H1 (cell line): ENCODE measurements around the gene SOHLH2. TPM values are rescaled to one million over a fixed set of nuclear protein-coding genes. Genes with fewer than 3 reads are reported as not detected.

Source experiments
- GABPA ChIP-seq: IDR thresholded peaks from 2 replicates; pipeline ENCODE4 v1.6.1; 2011; ENCODE audit warnings: mild to moderate bottlenecking, low read length, moderate library complexity, borderline replicate concordance; ENCODE audit not compliant: insufficient read depth
- KDM1A ChIP-seq: fragments of 200-600, 300-600 bp; sonication (generic); IDR thresholded peaks from 2 replicates; pipeline ENCODE4 v1.7.1; 2016; ENCODE audit warnings: mild to moderate bottlenecking, low read length, borderline replicate concordance
- RAD21 ChIP-seq, 2 experiments: IDR thresholded peaks in 1 of 2; conservative IDR thresholded peaks in 1 of 2; 2 replicates each; pipeline ENCODE4 v1.6.1; 2011; ENCODE audit warnings: low read depth in 2 of 2, low read length in 2 of 2, improper control_type of control experiment in 1 of 2, inconsistent platforms in 1 of 2, mild to moderate bottlenecking in 1 of 2, moderate library complexity in 1 of 2
- SIRT6 ChIP-seq: IDR thresholded peaks from one replicate; pipeline ENCODE4 v1.7.1; 2012; ENCODE audit warnings: low read length, inconsistent platforms
- SP1 ChIP-seq: IDR thresholded peaks from 2 replicates; pipeline ENCODE4 v1.6.1; 2011; ENCODE audit warnings: low read depth, low read length
- SP2 ChIP-seq: IDR thresholded peaks from 2 replicates; pipeline ENCODE4 v1.6.1; 2012; ENCODE audit warnings: mild to moderate bottlenecking, low read length, inconsistent platforms
- TAF1 ChIP-seq: IDR thresholded peaks from 2 replicates; pipeline ENCODE4 v1.6.1; 2011; ENCODE audit warnings: mild to moderate bottlenecking, low read depth, low read length
- TBP ChIP-seq: IDR thresholded peaks from 2 replicates; pipeline ENCODE4 v1.6.1; 2011; ENCODE audit warnings: low read depth, low read length, improper control_type of control experiment
- polyA plus RNA-seq, 7 experiments: library from polyadenylated mRNA; depleted of rRNA in 3 of 7; stranded (reverse) in 5 of 7; unstranded in 2 of 7; fragments of >200 nt in 5 of 7; fragments of 200-250 nt in 2 of 7; gene quantifications; 1 replicate in 5 of 7; 2 replicates in 1 of 7; 4 replicates in 1 of 7; pipeline versions ENCODE4 v1.2.1 to v1.2.3, GENCODE V29; 2011 to 2013; ENCODE audit warnings: missing spikeins in 2 of 7, mixed read lengths in 2 of 7
- total RNA-seq: library from RNA; stranded (reverse); fragmentation: NEBNext Ultra II Directional; extraction: Animal tissue kit (Norgen Biotek cat#: 25700); gene quantifications from 2 replicates; pipeline ENCODE4 v1.2.1, GENCODE V29; 2021
- TF ChIP-seq, protein P1 (sequence below): IDR thresholded peaks from 2 replicates; pipeline ENCODE4 v1.6.1; 2011; ENCODE audit warnings: low read length, improper control_type of control experiment

Gene SOHLH2
- total and polyA plus RNA-seq, 2 of the 8 experiments (the other 6 are each of a cell fraction or from before 2014, with no cell fraction given): 6.8 to 10.3 TPM

DNA sequence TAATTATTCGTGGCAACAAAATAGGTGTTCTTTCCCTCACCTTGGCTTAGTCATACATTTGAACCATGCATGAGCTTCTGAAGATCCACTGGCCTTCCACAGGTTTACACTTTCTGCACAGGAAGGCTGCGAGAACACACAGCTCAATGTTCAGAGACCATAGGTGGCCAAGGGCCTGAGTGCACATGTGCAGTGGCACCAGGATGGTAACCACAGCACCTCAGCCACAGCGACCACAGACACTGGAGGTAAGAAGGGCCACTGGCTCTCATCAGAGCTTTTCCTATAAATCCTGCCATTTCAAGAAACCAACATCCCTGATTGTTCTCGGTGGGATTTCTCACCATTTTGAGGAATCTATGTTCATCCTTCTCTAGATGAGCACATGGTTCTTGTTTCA lies 84.8 kb downstream of the SOHLH2 start (continued):
- TF ChIP-seq RAD21 (IDR thresholded peaks at IDR 0.05 in 1 of 2, conservative IDR thresholded peaks at IDR 0.05 in 1 of 2; ENCODE audit: low read depth in 2 of 2, low read length in 2 of 2): no peak
- no peak for TF ChIP-seq KDM1A
- TF ChIP-seq SIRT6: no peak
- no peak for TF ChIP-seq GABPA
- no peak for TF ChIP-seq SP2
- no peak for TF ChIP-seq SP1
- no peak for TF ChIP-seq TAF1
- no peak for TF ChIP-seq TBP
- TF ChIP-seq, protein P1, sequence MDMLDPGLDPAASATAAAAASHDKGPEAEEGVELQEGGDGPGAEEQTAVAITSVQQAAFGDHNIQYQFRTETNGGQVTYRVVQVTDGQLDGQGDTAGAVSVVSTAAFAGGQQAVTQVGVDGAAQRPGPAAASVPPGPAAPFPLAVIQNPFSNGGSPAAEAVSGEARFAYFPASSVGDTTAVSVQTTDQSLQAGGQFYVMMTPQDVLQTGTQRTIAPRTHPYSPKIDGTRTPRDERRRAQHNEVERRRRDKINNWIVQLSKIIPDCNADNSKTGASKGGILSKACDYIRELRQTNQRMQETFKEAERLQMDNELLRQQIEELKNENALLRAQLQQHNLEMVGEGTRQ: no peak
- TF ChIP-seq, all 59 proteins: peak for 0
